Spleen (tissue), 11 donors: ENCODE results near the gene DNAH17. TPM values are rescaled to one million over a fixed set of nuclear protein-coding genes. Genes with fewer than 3 reads are reported as not detected.

Experiments
- DNase-seq: peaks from one replicate; pipeline ENCODE4 v3.0.0-alpha.2; 2020
- H3K27ac ChIP-seq, 8 donors: fragments of 200-600 bp; sonication (generic) in 7 of 8; 1 replicate in 4 of 8; 2 replicates in 4 of 8; pipeline versions ENCODE4 v1.5.0 to v1.8.0; 2016 to 2021; ENCODE audit warnings: inconsistent platforms in 4 of 8, mild to moderate bottlenecking in 4 of 8, moderate library complexity in 1 of 8
- H3K27me3 ChIP-seq, 7 donors: fragments of 200-600 bp; sonication (generic) in 6 of 7; replicated peaks in 1 of 7; 1 replicate in 4 of 7; 2 replicates in 3 of 7; pipeline versions ENCODE4 v1.5.0 to v1.8.0; 2016 to 2021; ENCODE audit warnings: inconsistent platforms in 3 of 7, mild to moderate bottlenecking in 1 of 7
- H3K36me3 ChIP-seq, 6 donors: fragments of 200-600 bp; sonication (generic) in 5 of 6; 1 replicate in 4 of 6; 2 replicates in 2 of 6; pipeline versions ENCODE4 v1.5.0 to v1.8.0; 2016 to 2021; ENCODE audit warnings: inconsistent platforms in 2 of 6
- H3K4me1 ChIP-seq, 6 donors: fragments of 200-600 bp; sonication (generic) in 5 of 6; 1 replicate in 3 of 6; 2 replicates in 3 of 6; pipeline versions ENCODE4 v1.5.0 to v1.8.0; 2016 to 2021; ENCODE audit warnings: inconsistent platforms in 3 of 6
- H3K4me3 ChIP-seq, 8 donors: fragments of 200-600 bp; sonication (generic) in 7 of 8; 1 replicate in 4 of 8; 2 replicates in 4 of 8; pipeline versions ENCODE4 v1.5.0 to v1.8.0; 2016 to 2021; ENCODE audit warnings: inconsistent platforms in 4 of 8, mild to moderate bottlenecking in 4 of 8, moderate library complexity in 2 of 8
- H3K9me3 ChIP-seq, 8 donors: fragments of 200-600 bp; sonication (generic) in 7 of 8; 1 replicate in 4 of 8; 2 replicates in 4 of 8; pipeline versions ENCODE4 v1.5.0 to v1.8.0; 2016 to 2021; ENCODE audit warnings: inconsistent platforms in 4 of 8
- POLR2A ChIP-seq, 3 donors: fragments of 450-650 bp; IDR thresholded peaks; one replicate each; pipeline ENCODE4 v1.5.1; 2017; ENCODE audit warnings: antibody characterized with exemption in 3 of 3, mild to moderate bottlenecking in 1 of 3
- POLR2AphosphoS5 ChIP-seq, 3 donors: sonication (generic); formaldehyde crosslinking; IDR thresholded peaks; one replicate each; pipeline ENCODE4 v1.5.1; 2017; ENCODE audit warnings: antibody characterized with exemption in 3 of 3
- WGBS, 5 donors: extraction: QIAGEN DNeasy Blood & Tissue Kit in 3 of 5; methylation state at CpG; one replicate each; pipeline versions ENCODE4 v1.1.5 to v1.1.7; 2013 to 2018; 5-methylcytosine and 5-hydroxymethylcytosine counted together
- intact Hi-C: fragments of 100-400 bp; cut with DNase I; formaldehyde crosslinking; loops from one replicate; pipeline ENCODE4 v1.15.0; 2023; ENCODE audit warnings: low total_unique reads
- polyA plus RNA-seq, 3 donors: library from polyadenylated mRNA; stranded (reverse); fragments of 200-250 nt; gene quantifications; one replicate each; pipeline ENCODE4 v1.2.1, GENCODE V29; 2013
- total RNA-seq, 7 donors: library from RNA; depleted of rRNA in 3 of 7; stranded (reverse); fragments of >200 nt in 3 of 7; fragmentation: NEBNext Ultra II Directional in 4 of 7; extraction: Animal tissue kit (Norgen Biotek cat#: 25700) in 4 of 7; gene quantifications; one replicate each; pipeline versions ENCODE4 v1.1.0 to v1.2.1, GENCODE V29; 2016 to 2021
- TF ChIP-seq, protein P1 (sequence below), 11 experiments: fragments of 200-600 bp in 7 of 11; fragments of 450-650 bp in 4 of 11; sonication (generic) in 4 of 11; IDR thresholded peaks in 8 of 11; conservative IDR thresholded peaks in 3 of 11; 1 replicate in 7 of 11; 2 replicates in 4 of 11; pipeline versions ENCODE4 v1.4.0 to v1.8.0; 2016 to 2021; ENCODE audit warnings: antibody characterized with exemption in 11 of 11, inconsistent platforms in 4 of 11, mild to moderate bottlenecking in 1 of 11
- donor health status: healthy with polysubstance abuse.
- donor health status: DM: no; HTN: no; CAD: no; lungs with moderate emphysema.
- donor health status: DM: no; HTN: no; CAD: no.
- donor health status: Bipolar disorder and iron deficiency.
- donor health status: healthy.
- donor health status: DM: no; HTN: no; CAD: no.
- donor health status: DM: yes; HTN: yes; CAD: no.

DNAH17 gene
- total and polyA plus RNA-seq, 10 donors = 0.06 to 1.0 (median 0.72) TPM; not detected in 1

- H3K4me3 ChIP-seq = no peak overlapping the region
- no peaks in the 10 kb centered on the region for H3K27me3 ChIP-seq
- 84 to 90% (median 88%) methylated on average over 14 of the region's 14 CpGs for WGBS, 5 donors
- TF ChIP-seq, protein P1, sequence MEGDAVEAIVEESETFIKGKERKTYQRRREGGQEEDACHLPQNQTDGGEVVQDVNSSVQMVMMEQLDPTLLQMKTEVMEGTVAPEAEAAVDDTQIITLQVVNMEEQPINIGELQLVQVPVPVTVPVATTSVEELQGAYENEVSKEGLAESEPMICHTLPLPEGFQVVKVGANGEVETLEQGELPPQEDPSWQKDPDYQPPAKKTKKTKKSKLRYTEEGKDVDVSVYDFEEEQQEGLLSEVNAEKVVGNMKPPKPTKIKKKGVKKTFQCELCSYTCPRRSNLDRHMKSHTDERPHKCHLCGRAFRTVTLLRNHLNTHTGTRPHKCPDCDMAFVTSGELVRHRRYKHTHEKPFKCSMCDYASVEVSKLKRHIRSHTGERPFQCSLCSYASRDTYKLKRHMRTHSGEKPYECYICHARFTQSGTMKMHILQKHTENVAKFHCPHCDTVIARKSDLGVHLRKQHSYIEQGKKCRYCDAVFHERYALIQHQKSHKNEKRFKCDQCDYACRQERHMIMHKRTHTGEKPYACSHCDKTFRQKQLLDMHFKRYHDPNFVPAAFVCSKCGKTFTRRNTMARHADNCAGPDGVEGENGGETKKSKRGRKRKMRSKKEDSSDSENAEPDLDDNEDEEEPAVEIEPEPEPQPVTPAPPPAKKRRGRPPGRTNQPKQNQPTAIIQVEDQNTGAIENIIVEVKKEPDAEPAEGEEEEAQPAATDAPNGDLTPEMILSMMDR (IDR thresholded peaks at IDR 0.05 in 8 of 11, conservative IDR thresholded peaks at IDR 0.05 in 3 of 11) = no peak
- TF ChIP-seq POLR2A (IDR thresholded peaks at IDR 0.05) = no peak
- peaks cover 14 to 98% (median 80%) of the 10 kb centered on the region in 6 donors for H3K36me3 ChIP-seq
- peak overlapping the region in 3 of 8 donors; percentile 51 to 82 (median 78) for H3K27ac ChIP-seq
- no peaks in the 10 kb centered on the region for H3K9me3 ChIP-seq
- intact Hi-C loops = no loop called here
- H3K4me1 ChIP-seq = peaks cover 3 to 43% (median 20%) of the 10 kb centered on the region in 6 donors
- DNase-seq = no peak
These were observed 180.5 kb downstream of the DNAH17 start for GRCh38 chr17:78396441-78397337.

- Histone ChIP-seq H3K9me3 (no peaks in the 10 kb centered on the region), H3K36me3 (peaks cover 12 to 96% (median 67%) of the 10 kb centered on the region in 6 donors), H3K4me1 (peaks cover 14 to 53% (median 33%) of the 10 kb centered on the region in 6 donors), H3K27me3 (no peaks in the 10 kb centered on the region), H3K27ac (peak overlapping the region in 7 of 8 donors; percentile 8 to 82 (median 68)), H3K4me3 (no peak overlapping the region)
- TF ChIP-seq, protein P1 (IDR thresholded peaks at IDR 0.05 in 8 of 11, conservative IDR thresholded peaks at IDR 0.05 in 3 of 11) = no peak
- TF ChIP-seq POLR2A (IDR thresholded peaks at IDR 0.05) (no peak), POLR2AphosphoS5 (IDR thresholded peaks at IDR 0.05) (peak in 1 of 3 donors; percentile 34)
- 75 to 83% (median 82%) methylated on average over 2 of the region's 2 CpGs for WGBS, 5 donors
- intact Hi-C loops = no loop called here
- no peak for DNase-seq
These were observed 182.0 kb downstream of the DNAH17 start for GRCh38 chr17:78395155-78395554.

- TF ChIP-seq POLR2A (IDR thresholded peaks at IDR 0.05) = no peak
- TF ChIP-seq, protein P1 (IDR thresholded peaks at IDR 0.05 in 8 of 11, conservative IDR thresholded peaks at IDR 0.05 in 3 of 11) = no peak
- no peak for TF ChIP-seq POLR2AphosphoS5 (IDR thresholded peaks at IDR 0.05)
- DNase-seq = no peak
- Histone ChIP-seq H3K4me1 (peaks cover 23 to 63% (median 42%) of the 10 kb centered on the region in 6 donors), H3K9me3 (no peaks in the 10 kb centered on the region), H3K27me3 (no peaks in the 10 kb centered on the region), H3K4me3 (no peak overlapping the region), H3K27ac (peak overlapping the region in 2 of 8 donors; percentile 51 to 69), H3K36me3 (peaks cover 12 to 88% (median 58%) of the 10 kb centered on the region in 6 donors)
- intact Hi-C loops = no loop called here
- 94 to 99% (median 98%) methylated on average over 7 of the region's 7 CpGs for WGBS, 5 donors
These were observed 183.0 kb downstream of the DNAH17 start for GRCh38 chr17:78394209-78394608.

- DNase-seq = no peak
- no peak overlapping the region for H3K4me3 ChIP-seq
- H3K9me3 ChIP-seq = no peaks in the 10 kb centered on the region
- peak overlapping the region in 2 of 8 donors; percentile 5 to 16 for H3K27ac ChIP-seq
- H3K27me3 ChIP-seq = no peaks in the 10 kb centered on the region
- TF ChIP-seq, protein P1 (IDR thresholded peaks at IDR 0.05 in 8 of 11, conservative IDR thresholded peaks at IDR 0.05 in 3 of 11) = no peak
- TF ChIP-seq POLR2AphosphoS5 (IDR thresholded peaks at IDR 0.05) (no peak), POLR2A (IDR thresholded peaks at IDR 0.05) (no peak)
- H3K4me1 ChIP-seq = peaks cover 29 to 69% (median 48%) of the 10 kb centered on the region in 6 donors
- H3K36me3 ChIP-seq = peaks cover 7 to 81% (median 52%) of the 10 kb centered on the region in 6 donors
- intact Hi-C loops = no loop called here
- 84 to 94% (median 89%) methylated on average over 4 of the region's 4 CpGs for WGBS, 5 donors
These were observed 183.6 kb downstream of the DNAH17 start for GRCh38 chr17:78393575-78393974.
